Stimulated activated CD4-positive, alpha-beta T cell treated with anti-CD3 and anti-CD28 coated beads, Interleukin-4, amount 100 ng/mL, for 24 hours (primary cell): ENCODE results near the gene PLS3.

ENCODE experiments used
- DNase-seq: peaks from one replicate; pipeline ENCODE4 v3.0.0-alpha.2; 2020

The PLS3 gene

DNA sequence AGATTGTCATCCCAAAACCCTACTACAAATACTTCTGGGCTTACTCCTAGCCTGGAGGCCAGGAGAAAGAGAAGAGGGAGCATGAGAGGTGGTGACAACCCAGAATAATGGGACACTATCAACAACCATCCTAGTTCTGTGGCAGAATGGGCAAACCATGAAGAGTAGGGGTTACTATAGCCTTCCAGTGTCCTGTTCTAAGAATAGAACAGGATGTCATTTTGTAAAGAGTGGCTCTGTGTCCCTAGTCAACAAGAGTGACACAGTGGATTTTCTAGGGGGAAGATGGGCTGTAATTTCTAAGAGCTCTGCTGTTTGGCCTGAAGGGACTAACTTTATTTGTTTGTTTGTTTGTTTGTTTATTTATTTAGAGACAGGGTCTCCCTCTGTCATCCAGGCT lies 136.0 kb downstream of the PLS3 start:
- DNase-seq, result no peak

- DNase-seq, result no peak
Measured at GRCh38 chrX:115697806-115698205, 136.8 kb downstream of the PLS3 start.
